GM21825 (cell line): ENCODE measurements around the gene PLEKHB1.
"Not testable (repeated sequence)": the region's sequence is repeated elsewhere in the genome, so short reads cannot be mapped to it uniquely, and the experiment has no call there.

ENCODE experiments used
- ATAC-seq: cut with Tn5 transposase; IDR thresholded peaks from one replicate; pipeline ENCODE4 v1.9.1; 2021; ENCODE audit warnings: mild to moderate bottlenecking, moderate library complexity; ENCODE audit not compliant: unreplicated experiment

The PLEKHB1 gene

DNA sequence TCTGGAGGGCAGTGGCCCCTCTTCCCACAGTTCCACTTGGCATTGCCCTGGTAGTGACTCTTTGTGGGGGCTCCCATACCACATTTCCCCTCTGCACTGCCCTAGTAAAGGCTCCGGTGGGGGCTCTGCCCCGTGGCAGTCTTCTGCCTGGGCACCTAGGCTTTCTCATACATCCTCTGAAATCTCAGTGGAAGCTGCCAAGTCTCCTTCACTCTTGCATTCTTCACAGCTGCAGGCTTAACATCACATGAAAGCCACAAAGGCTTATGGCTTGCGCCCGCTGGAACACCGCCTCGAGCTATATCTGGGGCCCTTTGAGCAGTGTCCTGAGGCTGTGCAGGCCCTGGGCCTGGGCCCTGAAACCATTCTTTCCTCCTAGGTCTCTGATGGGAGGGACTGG is 25.3 kb downstream of the PLEKHB1 start:
- ATAC-seq: no peak

DNA sequence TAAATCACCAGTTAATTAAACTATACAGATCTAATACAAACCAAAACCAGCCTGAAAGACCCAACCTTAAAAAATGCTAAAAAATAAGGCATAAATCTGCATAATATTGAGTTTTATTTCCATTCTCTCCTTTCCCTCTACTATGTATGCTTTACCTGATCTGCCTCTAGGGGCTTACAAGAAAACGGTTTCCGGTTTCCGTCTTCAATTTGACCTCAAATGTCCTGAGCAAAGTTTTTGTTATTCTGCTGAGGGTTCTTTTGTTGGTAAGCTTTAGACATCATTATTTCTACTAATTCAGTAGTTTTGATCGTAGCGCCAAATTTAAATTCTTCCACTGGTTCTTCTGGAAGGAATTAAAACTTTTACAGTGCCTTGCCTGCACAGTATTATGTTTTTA is 30.2 kb downstream of the PLEKHB1 start:
- not testable (repeated sequence) for ATAC-seq

- ATAC-seq: no peak
Measured at GRCh38 chr11:73680687-73681086, 34.3 kb downstream of the PLEKHB1 start.

DNA sequence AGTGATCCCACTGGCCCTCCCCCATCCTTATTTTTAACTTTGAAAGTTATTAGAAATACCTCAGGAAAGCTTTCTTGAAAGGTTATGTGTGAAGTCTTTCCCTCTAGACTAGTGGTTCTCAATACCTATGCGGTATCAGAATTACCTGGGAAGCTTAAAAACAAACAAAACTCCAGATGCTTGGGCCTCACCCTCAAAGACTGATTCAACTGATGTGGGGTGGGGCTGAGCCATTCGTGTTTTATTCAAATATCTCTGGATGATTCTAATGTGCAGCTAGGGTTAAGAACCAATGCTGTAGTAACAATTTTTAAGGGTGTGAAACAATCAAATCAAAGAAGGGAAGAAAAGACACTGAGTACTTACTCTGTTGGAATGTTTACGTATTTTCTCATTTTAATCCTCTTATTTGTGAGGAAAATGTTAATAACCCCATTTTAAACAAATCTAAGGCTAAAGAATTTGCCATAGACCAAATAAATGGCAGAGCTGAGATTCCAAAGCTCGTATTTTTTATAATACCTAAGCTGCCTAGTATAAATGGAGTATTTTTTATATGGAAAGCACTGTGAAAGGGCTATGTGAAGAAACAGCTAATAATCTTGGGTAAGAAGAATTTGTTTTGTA is 47.6 kb downstream of the PLEKHB1 start:
- ATAC-seq: no peak

GRCh38 chr11:73705053-73705452 is 58.7 kb downstream of the PLEKHB1 start:
- no peak for ATAC-seq

- ATAC-seq: no peak
Measured at GRCh38 chr11:73710964-73711363, 64.6 kb downstream of the PLEKHB1 start.
